ENCODE measurements around the gene FPR3. TPM values are rescaled to one million over a fixed set of nuclear protein-coding genes. Genes with fewer than 3 reads are reported as not detected.
"Not testable (repeated sequence)": the region's sequence is repeated elsewhere in the genome, so short reads cannot be mapped to it uniquely, and the experiment has no call there.

Gene FPR3
- total and polyA plus RNA-seq, 9 of the 15 experiments (the other 6 are each of a cell fraction or from before 2014, with no cell fraction given) = 0.08 to 0.51 (median 0.22) TPM; not detected in 1

GRCh38 chr19:51804789-51805188 lies 9.8 kb downstream of the FPR3 start (continued):
- TF ChIP-seq ZNF639 (CRISPR knock-in tag; conservative IDR thresholded peaks at IDR 0.05 in 1 of 2, IDR thresholded peaks at IDR 0.05 in 1 of 2) = 0 out of 4 replicates have a peak, but pooled peaks of 1 of the 2 experiments have one; percentile 18
- TF ChIP-seq ZBTB2 (IDR thresholded peaks at IDR 0.05) = 0 out of 2 replicates have a peak, but pooled peaks have one; percentile 40
- peak; percentile 37 for TF ChIP-seq NCOR1 (IDR thresholded peaks at IDR 0.05)
- peak; percentile 56; the same call in 1 of the 2 replicates for TF ChIP-seq ZNF766 (CRISPR knock-in tag; conservative IDR thresholded peaks at IDR 0.05)
- TF ChIP-seq SMAD3 (CRISPR knock-in tag; conservative IDR thresholded peaks at IDR 0.05) = 0 out of 2 replicates have a peak, but pooled peaks have one; percentile 13
- TF ChIP-seq EP300 (IDR thresholded peaks at IDR 0.05; ENCODE audit: low read length) = peak; percentile 65; the same call in 1 of the 2 replicates
- TF ChIP-seq SOX6 (IDR thresholded peaks at IDR 0.05) = peak; percentile 58
- TF ChIP-seq FOSL1 (tag; conservative IDR thresholded peaks at IDR 0.05) = peak; percentile 39; the same call in 1 of the 2 replicates
- peak; percentile 76 for TF ChIP-seq ETV1 (tag; conservative IDR thresholded peaks at IDR 0.05; ENCODE audit: low read depth)
- 0 out of 2 replicates have a peak, but pooled peaks have one; percentile 15 for TF ChIP-seq ZBTB40 (IDR thresholded peaks at IDR 0.05)
- TF ChIP-seq ZBTB40 (CRISPR knock-in tag; IDR thresholded peaks at IDR 0.05); FOXM1 (CRISPR knock-in tag; IDR thresholded peaks at IDR 0.05; ENCODE audit: low read depth); NR2C2 (CRISPR knock-in tag; IDR thresholded peaks at IDR 0.05): not testable (repeated sequence)
- TF ChIP-seq RCOR1 (IDR thresholded peaks at IDR 0.05; ENCODE audit: borderline replicate concordance in 1 of 2, low read depth in 2 of 2, low read length in 2 of 2) = 0 out of 4 replicates have a peak, but pooled peaks of 1 of the 2 experiments have one; percentile 19
- TF ChIP-seq FOXM1 (IDR thresholded peaks at IDR 0.05; ENCODE audit: low read depth) = 0 out of 2 replicates have a peak, but pooled peaks have one; percentile 22
- 0 out of 2 replicates have a peak, but pooled peaks have one; percentile 12 for TF ChIP-seq NR2C2 (tag; IDR thresholded peaks at IDR 0.05)
- TF ChIP-seq ATF7 (IDR thresholded peaks at IDR 0.05) = peak; percentile 50; the same call in 1 of the 2 replicates
